Frontal cortex (tissue), 4 donors: Measurements from ENCODE around the gene GPC6. TPM values are rescaled to one million over a fixed set of nuclear protein-coding genes. Genes with fewer than 3 reads are reported as not detected.
A peak's percentile ranks its signal among the peaks of the same experiment; 100 is the strongest.
"Not testable (repeated sequence)": the region's sequence is repeated elsewhere in the genome, so short reads cannot be mapped to it uniquely, and the experiment has no call there.

Experiments used
- DNase-seq, 2 donors: peaks; one replicate each; pipeline ENCODE4 v3.0.0; 2012; ENCODE audit warnings: low spot score in 2 of 2
- FAIRE-seq: peaks from 2 replicates; lab custom pipeline; 2012; peaks lifted over from hg19 to GRCh38; lab: Jason Lieb, UNC
- total RNA-seq: library from RNA; depleted of rRNA; stranded (reverse); fragments of >200 nt; gene quantifications from one replicate; pipeline ENCODE4 v1.2.3, GENCODE V29; 2014
- donor health status: control.
- donor health status: control.
- donor health status: control.

The GPC6 gene
- total RNA-seq: 9.0 TPM

DNA sequence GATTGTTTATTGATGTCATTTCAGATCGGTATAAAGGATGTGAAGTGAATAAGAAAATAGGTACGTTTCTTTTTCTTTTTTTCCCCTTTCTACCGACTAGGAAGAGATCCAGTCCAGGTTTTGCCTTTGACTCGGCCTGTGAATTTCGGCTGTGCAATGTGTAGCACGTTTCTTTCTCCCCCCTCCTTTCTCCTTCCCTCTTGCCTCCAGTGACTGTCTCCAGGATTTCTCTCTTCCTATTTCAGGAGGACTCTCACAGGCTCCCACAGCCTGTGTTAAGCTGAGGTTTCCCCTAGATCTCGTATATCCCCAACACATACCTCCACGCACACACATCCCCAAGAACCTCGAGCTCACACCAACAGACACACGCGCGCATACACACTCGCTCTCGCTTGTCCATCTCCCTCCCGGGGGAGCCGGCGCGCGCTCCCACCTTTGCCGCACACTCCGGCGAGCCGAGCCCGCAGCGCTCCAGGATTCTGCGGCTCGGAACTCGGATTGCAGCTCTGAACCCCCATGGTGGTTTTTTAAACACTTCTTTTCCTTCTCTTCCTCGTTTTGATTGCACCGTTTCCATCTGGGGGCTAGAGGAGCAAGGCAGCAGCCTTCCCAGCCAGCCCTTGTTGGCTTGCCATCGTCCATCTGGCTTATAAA lies at the start of gene GPC6:
Gene GPC6, plus strand, starts transcription at position 185 of the 657 bp plus-strand sequence.
- DNase-seq: peak; percentile 28 to 37
- FAIRE-seq: no peak

DNA sequence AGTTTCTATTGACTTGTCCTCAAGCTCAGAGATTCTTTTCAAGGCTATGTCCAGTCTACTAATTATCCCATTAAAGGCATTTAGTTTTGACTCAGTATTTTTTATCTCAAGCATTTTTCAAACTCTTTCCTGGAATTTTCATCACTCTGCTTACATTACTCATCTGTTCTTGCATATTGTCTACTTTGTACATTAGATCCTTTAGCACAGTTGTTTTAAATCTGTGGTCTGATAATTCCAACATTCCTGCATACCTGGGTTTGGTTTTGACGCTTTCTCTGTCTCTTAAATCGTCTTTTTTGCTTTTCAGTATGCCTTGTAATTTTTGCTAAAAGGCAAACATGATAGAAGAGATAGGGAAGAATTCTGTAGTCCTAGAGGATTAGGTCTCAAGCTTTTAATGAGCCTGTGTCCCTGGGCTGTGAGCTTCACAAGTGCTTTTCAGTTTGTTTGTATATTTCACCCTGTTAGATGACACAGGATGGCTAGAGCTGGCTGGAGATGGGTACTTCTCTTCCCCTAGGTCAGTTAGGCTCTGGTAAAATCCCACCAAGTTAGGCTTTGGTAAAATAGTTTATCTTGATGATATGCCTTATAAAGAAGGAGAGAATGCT lies 46.1 kb upstream of the GPC6 start:
- no peak for FAIRE-seq
- no peak for DNase-seq

DNA sequence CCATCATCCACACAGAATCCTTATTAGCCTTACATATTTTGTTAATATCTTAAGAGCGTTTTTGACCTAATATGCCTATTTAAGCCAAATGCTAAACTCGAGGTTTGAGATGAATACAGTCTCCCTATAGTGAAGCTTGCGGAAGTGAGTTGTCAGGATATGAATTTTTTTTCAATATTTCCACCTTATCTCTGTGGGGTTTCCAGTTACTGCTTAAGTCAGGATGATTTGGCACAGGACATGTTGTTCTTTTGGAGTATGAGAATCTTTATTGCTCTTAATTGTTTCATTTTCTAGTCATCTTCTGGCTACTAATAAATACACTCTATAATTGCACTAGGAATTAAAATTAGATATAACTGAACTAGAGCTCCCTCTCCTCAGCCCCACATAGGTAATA lies 44.2 kb upstream of the GPC6 start:
- no peak for FAIRE-seq
- no peak for DNase-seq

DNA sequence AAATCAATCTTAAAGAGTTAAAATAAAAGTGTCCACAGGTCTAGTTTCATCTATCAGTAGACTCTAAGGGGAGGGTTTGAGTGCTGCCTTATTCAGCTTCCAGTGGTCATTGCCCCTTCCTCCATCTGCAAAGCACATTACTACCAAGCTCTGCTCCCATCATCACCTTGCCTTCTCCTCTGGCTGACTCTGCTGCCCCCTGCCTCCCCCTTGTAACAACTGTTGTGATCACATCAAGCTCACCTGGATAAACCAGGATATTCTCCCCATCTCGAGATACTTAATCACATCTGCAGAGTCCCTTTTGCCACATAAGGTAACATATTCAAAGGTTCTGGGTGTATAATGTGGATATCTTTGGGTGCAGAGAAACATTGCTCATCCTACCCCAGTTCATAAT lies 43.3 kb upstream of the GPC6 start:
- no peak for FAIRE-seq
- no peak for DNase-seq

DNA sequence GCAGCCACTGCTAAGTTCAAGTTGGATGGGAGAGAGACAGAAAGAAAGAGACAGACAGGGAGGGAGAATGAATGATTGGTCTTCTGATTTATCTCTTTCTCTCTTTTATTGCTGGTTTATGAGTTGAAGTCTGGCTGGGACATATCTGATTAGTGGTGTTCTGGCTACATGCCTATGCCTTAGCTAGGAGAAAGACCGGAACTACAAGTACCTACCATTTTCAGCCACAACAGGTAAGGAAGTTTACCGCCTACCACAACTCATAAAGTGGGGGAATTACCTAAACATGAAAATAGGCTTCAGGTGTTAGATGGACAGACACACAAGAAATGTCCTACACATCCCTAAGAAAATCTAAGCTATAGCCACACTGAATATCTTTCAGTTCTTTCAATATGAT lies 36.6 kb upstream of the GPC6 start:
- DNase-seq: no peak

DNA sequence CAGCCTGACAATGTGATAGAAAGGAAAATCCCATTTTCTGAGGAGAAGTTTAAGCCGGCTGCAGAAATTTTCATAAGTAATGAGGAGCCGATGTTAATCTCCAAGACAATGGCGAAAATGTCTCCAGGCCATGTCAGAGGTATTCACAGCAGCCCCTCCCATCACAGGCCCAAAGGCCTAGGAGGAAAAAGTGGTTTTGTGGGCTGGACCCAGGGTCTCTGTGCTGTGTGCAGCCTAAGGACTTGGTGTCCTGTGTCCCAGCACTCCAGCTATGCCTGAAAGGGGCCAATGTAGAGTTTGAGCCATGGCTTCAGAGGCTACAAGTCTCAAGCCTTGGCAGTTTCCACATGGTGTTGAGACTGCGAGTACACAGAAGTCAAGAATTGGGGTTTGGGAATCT lies 32.9 kb upstream of the GPC6 start:
- FAIRE-seq: no peak
- DNase-seq: no peak

More for the DNA sequence above, 36.6 kb upstream of the GPC6 start:
- FAIRE-seq: no peak

DNA sequence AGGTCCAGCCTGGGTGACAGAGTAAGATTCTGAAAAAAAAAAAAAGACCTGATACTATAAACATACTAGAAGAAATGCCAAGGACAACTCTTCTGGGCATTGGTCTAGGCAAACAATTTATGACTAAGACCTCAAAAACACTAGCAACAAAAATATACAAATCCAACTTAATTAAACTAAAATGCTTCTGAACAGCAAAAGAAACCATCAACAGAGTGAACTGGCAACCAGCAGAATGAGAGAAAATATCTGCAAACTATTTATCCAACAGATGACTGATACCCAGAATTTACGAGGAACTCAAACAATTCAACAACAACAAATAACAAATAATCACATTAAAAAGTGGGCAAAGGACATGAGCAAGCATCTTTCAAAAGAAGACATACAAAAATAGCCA lies 26.8 kb upstream of the GPC6 start:
- DNase-seq (no peak), FAIRE-seq (no peak)

DNA sequence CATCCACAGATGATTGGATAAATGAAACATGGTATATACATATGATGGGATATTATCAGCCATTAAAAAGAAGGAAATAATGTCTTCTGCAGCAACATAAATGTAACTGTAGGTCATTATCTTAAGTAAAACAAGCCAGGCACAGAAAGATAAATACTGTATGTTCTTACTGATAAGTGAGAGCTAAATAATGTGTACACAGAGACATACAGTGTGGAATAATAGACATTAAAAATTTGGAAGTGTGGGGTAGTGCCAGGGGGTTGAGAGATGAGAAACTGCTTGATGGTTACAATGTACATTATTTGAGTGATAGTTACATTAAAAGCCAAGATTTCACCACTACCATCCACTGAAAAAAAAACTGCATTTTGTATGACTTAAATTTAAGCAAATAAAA lies 26.0 kb upstream of the GPC6 start:
- DNase-seq: no peak
- no peak for FAIRE-seq

DNA sequence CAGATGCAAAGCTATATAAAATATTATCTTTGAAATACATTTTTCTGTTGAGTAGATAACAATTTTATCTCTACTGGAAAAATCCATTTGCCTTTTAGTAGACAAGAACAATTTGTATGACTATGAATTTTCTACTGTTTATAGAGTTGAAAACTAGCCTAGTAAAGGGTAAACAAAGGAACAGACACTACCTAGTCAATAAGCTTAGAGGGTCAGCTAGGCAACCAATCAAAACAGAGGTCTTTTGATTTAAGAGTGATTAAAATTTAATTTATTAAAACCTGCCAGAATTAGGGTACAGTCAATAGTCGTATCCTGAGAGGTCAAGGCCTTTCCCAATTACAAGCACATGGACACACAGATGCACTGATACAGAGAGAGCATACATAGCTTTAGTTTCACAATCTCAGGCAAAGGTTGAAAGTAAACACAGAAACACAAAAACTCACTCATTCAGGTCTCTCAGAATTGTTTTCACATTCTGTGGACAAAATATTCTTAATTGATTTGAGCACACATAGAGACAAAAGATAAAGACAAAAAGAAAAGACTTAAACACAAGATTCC lies 24.5 kb upstream of the GPC6 start:
- FAIRE-seq (no peak), DNase-seq (no peak)

DNA sequence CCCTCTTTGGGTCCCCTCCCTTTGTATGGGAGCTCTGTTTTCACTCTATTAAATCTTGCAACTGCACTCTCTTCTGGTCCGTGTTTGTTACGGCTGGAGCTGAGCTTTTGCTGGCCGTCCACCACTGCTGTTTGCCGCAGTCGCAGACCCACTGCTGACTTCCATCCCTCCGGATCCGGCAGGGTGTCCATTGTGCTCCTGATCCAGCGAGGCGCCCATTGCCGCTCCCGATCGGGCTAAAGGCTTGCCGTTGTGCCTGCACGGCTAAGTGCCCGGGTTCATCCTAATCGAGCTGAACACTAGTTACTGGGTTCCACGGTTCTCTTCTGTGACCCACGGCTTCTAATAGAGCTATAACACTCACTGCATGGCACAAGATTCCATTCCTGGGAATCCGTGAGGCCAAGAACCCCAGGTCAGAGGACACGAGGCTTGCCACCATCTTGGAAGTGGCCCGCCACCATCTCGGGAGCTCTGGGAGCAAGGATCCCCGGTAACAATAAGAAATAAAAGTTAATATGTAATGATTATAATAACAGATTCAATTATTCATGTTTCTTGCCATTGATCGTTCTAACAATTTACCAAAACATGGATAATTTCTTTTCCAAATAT lies 19.7 kb upstream of the GPC6 start:
- not testable (repeated sequence) for FAIRE-seq

DNA sequence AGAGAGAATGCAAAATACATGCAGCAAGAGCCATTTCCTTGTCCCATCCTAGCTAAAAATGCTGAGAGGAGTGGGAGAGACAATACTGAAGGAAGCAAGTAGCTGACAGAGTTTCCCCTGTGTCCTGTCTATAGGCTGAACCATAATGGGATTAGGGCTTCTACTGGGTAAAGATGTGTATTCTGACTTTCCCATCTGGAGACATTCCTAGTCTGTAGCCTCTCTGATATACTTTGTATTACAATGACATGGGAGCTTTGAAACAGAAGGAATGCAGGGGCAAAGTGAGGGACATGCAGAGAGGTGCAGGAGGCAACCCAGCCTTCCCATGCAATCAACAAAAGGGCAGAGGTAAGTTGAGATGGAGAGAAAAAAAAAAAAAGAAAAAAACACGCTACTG lies 10.5 kb upstream of the GPC6 start:
- FAIRE-seq (no peak), DNase-seq (no peak)

More for the DNA sequence above, 19.7 kb upstream of the GPC6 start:
- not testable (repeated sequence) for DNase-seq

DNA sequence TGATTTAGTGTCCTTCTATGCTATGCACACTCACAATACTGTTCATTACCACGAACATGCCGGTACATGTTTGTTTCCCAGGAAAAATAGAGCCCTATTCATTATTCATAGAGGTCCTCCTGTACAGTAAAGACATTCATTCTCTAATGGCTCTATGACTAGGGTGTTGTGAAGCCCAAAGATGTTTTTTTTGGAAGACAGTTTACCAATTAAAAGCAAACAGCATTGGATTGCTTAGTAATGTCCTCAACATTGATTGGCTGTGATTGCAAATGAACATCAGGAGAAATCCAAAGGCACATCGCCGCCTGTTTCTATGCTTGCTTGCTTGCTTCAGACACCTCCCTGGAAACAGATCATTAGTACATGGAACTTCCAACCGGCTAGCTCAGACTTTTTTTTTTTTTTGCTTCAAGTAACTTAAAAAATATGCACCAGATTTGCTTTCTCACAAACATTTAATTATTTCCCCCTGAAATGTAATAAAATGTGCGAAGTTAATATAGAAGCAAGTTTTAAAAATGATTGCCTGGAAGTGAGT lies 8.8 kb upstream of the GPC6 start:
- FAIRE-seq (no peak), DNase-seq (no peak)

DNA sequence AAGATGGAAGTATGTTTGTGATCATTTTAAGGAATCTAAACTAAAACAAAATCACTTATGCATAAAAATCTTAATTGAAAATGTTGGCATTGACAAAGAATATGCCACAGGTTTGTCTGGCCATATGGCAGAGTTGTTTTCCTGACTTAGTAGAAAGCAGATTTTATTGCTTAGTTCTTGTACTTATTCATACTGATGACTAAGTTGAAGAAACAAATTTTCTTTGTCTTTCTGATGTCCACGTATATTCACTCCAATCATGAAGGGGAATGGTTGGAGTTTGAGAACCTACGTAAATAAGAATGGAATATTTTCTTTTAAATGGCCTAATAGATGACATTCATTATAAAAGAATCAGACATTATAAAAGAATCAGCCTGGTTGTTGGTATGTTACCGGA lies 8.0 kb upstream of the GPC6 start:
- DNase-seq (no peak), FAIRE-seq (no peak)

DNA sequence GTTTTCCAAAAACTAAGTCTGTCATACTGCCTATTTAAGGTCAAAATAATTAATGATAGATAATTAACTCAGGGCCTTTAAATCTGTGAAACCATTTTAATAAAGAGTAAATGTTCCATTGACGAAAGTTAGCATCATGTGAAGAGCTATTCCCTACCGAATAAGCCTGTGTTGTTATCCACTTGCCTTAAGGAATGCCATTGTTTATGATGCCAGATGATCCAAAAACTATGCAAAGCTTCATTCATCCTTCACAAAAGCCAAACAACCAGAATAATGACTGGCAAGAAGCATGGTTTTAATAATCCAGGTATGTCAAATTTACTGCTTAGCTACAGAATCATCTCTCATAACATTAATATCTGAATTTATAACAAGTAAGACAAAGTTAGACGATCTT lies 6.5 kb upstream of the GPC6 start:
- DNase-seq: no peak
- no peak for FAIRE-seq

DNA sequence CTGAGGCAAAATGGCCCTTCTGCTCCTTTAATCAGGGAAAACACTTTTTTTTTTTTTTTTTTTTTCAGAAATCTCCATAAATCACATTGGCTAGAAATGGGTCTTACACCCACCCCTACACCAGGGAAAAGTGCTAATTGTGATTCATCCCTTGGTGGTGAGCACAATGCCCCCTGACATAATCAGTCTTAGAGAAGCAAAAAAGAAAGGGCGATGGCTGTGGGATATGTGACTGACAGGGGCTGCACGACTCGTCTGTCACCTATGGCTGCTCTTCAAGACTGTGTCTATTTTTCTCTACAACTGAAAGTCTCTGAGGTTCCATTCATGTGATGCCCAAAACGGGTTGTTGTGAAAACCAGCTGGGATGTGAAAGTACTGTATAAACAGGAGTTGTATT lies 3.6 kb upstream of the GPC6 start:
- FAIRE-seq: no peak
- DNase-seq: no peak

DNA sequence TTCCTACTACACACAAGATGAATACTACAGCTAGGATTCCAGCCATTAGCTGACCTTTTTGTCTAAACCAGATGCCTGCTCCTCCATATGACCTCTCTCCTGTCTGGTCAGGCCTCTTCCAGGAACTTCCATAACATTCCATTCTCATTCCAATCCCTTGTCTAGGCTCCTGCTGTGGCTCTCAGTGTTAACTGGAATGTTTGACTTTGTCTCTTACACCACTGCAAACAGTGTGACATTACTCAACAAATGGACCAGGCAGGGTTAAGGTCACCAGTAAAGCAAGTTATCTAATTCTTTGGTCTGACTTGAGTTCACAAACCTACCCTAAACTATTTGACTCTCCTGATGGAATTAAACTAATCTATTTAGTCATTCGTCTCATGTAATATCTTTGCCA lies 2.1 kb upstream of the GPC6 start:
- FAIRE-seq (no peak), DNase-seq (no peak)

DNA sequence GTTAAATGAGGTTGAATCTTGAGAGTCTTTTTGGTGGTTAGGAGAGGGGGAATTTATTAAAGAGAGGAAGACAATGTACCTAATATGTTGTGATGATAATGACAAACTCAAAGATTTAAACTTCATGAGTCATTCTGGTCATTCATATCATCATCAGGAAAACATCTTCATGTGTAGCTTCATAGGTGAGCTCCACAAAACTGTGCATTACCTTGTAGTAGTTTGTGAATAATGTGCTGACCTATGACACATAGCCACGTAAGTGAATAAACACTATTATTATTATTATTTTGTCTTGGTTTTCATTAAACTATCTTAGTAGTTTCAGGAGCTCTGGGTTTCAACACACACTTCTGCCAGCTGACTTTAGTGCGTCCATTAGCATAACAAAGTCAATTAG lies 997 bp upstream of the GPC6 start:
- DNase-seq: no peak
- no peak for FAIRE-seq

DNA sequence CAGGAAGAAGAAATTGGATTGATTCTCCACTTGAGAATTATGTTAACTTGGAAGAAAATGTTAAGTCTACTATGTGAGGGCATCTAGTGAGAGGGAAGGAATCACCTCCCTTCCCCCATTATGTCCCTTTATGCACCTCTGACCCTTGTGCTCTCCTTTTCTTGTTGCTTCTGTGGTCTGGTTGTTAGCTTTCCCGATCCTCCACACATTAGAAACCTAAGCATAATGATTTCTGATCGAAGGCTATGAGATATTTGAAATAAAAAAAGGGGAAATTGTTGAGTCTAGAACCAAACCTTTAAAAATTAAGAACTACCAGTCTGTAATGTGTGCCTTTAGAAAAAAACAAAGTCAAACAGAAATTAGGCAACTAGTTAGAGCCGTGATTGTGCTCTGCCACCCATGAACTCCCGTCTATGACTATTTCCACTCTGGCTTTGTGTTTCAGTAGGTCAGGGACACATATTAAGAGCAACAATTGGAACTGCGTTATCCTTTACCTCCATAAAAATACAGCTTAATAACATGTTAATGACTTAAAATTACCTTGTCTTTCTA lies 463 bp upstream of the GPC6 start:
- FAIRE-seq: no peak
- no peak for DNase-seq

DNA sequence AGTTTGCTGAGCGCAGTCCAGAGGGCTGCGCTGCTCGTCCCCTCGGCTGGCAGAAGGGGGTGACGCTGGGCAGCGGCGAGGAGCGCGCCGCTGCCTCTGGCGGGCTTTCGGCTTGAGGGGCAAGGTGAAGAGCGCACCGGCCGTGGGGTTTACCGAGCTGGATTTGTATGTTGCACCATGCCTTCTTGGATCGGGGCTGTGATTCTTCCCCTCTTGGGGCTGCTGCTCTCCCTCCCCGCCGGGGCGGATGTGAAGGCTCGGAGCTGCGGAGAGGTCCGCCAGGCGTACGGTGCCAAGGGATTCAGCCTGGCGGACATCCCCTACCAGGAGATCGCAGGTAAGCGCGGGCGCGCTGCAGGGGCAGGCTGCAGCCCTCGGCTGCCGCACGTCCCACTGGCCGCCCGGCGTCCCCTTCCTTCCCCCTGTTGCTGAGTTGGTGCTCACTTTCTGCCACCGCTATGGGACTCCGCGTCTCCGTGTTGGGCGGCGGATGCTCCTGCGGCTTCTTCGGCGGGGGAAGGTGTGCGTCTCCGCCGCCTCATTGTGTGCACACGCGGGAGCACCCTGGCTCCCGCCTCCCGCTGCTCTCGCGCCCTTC lies 772 bp downstream of the GPC6 start:
- peak in 1 of 2 donors; percentile 21 for DNase-seq
- FAIRE-seq: no peak
